H1 (cell line): ENCODE results near the gene PDZD8. TPM values are rescaled to one million over a fixed set of nuclear protein-coding genes. Genes with fewer than 3 reads are reported as not detected.

Experiments
- CTCF ChIA-PET: fragments of 300-600 bp; sonication (Branson Sonifier 250); formaldehyde crosslinking; loops from one replicate; lab custom pipeline; 2021; ENCODE audit not compliant: partially characterized antibody; lab: Charles Lee
- POLR2A ChIA-PET: fragments of 300-600 bp; sonication (Branson Sonifier 250); formaldehyde crosslinking; loops from one replicate; lab custom pipeline; 2021; ENCODE audit warnings: inconsistent platforms; ENCODE audit not compliant: partially characterized antibody; lab: Charles Lee
- DNase-seq, 2 experiments: peaks; one replicate each; pipeline versions ENCODE4 v3.0.0 to v3.0.0-alpha.2; 2010 to 2022; ENCODE audit warnings: low spot score in 2 of 2, low read depth in 1 of 2, mixed read lengths in 1 of 2
- FAIRE-seq: peaks from 2 replicates; lab custom pipeline; 2011; peaks lifted over from hg19 to GRCh38; lab: Jason Lieb, UNC
- H2AFZ ChIP-seq: 2 replicates; pipeline ENCODE4 v1.8.1; 2012; ENCODE audit warnings: low read length, inconsistent platforms
- H2AK5ac ChIP-seq: 2 replicates; pipeline ENCODE4 v1.6.1; 2013; ENCODE audit warnings: low read depth, low read length
- H2BK120ac ChIP-seq: replicated peaks from 2 replicates; pipeline ENCODE3; 2013; ENCODE audit warnings: low read depth, low read length, inconsistent platforms
- H2BK12ac ChIP-seq: 2 replicates; pipeline ENCODE4 v1.6.1; 2013; ENCODE audit warnings: low read depth, low read length
- H2BK15ac ChIP-seq: 2 replicates; pipeline ENCODE4 v1.6.1; 2013; ENCODE audit warnings: low read length
- H2BK20ac ChIP-seq: 2 replicates; pipeline ENCODE4 v1.6.1; 2013; ENCODE audit warnings: low read length
- H2BK5ac ChIP-seq: 2 replicates; pipeline ENCODE4 v1.6.1; 2013; ENCODE audit warnings: low read depth, low read length
- H3K14ac ChIP-seq: 2 replicates; pipeline ENCODE4 v1.6.1; 2013; ENCODE audit warnings: inconsistent platforms; ENCODE audit not compliant: insufficient read length
- H3K18ac ChIP-seq: 2 replicates; pipeline ENCODE4 v1.6.1; 2013; ENCODE audit warnings: low read length; ENCODE audit errors: extremely low read depth
- H3K23ac ChIP-seq: 2 replicates; pipeline ENCODE4 v1.6.1; 2013; ENCODE audit warnings: inconsistent platforms; ENCODE audit not compliant: insufficient read length
- H3K23me2 ChIP-seq: 2 replicates; pipeline ENCODE4 v1.6.1; 2013; ENCODE audit warnings: low read depth, low read length
- H3K27ac ChIP-seq: 2 replicates; pipeline ENCODE4 v1.6.1; 2011; ENCODE audit warnings: low read depth, low read length, inconsistent platforms
- H3K27me3 ChIP-seq, 4 experiments: replicated peaks in 1 of 4; 1 replicate in 1 of 4; 2 replicates in 3 of 4; pipeline versions ENCODE4 v1.6.1 to v1.8.1; 2011 to 2013; ENCODE audit warnings: low read length in 3 of 4, mild to moderate bottlenecking in 3 of 4, inconsistent platforms in 2 of 4, mixed read lengths in 2 of 4, moderate library complexity in 1 of 4; ENCODE audit not compliant: control insufficient read depth in 3 of 4, insufficient read depth in 3 of 4; ENCODE audit errors: extremely low read depth in 1 of 4
- H3K36me3 ChIP-seq, 4 experiments: 2 replicates each; pipeline versions ENCODE4 v1.6.1 to v1.8.1; 2011 to 2013; ENCODE audit warnings: mild to moderate bottlenecking in 4 of 4, low read length in 3 of 4, moderate library complexity in 2 of 4, control low read depth in 1 of 4, inconsistent platforms in 1 of 4; ENCODE audit not compliant: insufficient read depth in 4 of 4, control insufficient read depth in 2 of 4
- H3K4ac ChIP-seq: replicated peaks from 2 replicates; pipeline ENCODE3; 2013; ENCODE audit warnings: low read length, low read depth, mixed read lengths, inconsistent platforms; ENCODE audit not compliant: insufficient read length
- H3K4me1 ChIP-seq, 4 experiments: replicated peaks in 1 of 4; 1 replicate in 1 of 4; 2 replicates in 3 of 4; pipeline versions ENCODE4 v1.6.1 to v1.8.1; 2011 to 2013; ENCODE audit warnings: low read length in 3 of 4, inconsistent platforms in 2 of 4, mixed read lengths in 1 of 4; ENCODE audit not compliant: insufficient read depth in 4 of 4, control insufficient read depth in 3 of 4
- H3K4me2 ChIP-seq, 2 experiments: 2 replicates each; pipeline versions ENCODE4 v1.6.1 to v1.8.1; 2011 to 2013; ENCODE audit warnings: low read depth in 2 of 2, low read length in 2 of 2, control low read depth in 1 of 2, inconsistent platforms in 1 of 2, mild to moderate bottlenecking in 1 of 2; ENCODE audit not compliant: insufficient read depth in 1 of 2
- H3K4me3 ChIP-seq, 4 experiments: fragments of 200-600, 300-600 bp in 1 of 4; sonication (generic), shearing (Covaris generic), sonication (Bioruptor Twin) in 1 of 4; 2 replicates each; pipeline versions ENCODE4 v1.5.1 to v1.8.1; 2011 to 2016; ENCODE audit warnings: low read length in 4 of 4, low read depth in 3 of 4, control low read depth in 2 of 4, inconsistent platforms in 2 of 4, mild to moderate bottlenecking in 2 of 4, mixed read lengths in 1 of 4, moderate library complexity in 1 of 4; ENCODE audit not compliant: insufficient read depth in 2 of 4; ENCODE audit errors: extremely low read depth in 1 of 4
- H3K56ac ChIP-seq: replicated peaks from 2 replicates; pipeline ENCODE3; 2013; ENCODE audit warnings: low read depth, mild to moderate bottlenecking, mixed read lengths, low read length, inconsistent platforms; ENCODE audit not compliant: insufficient read length
- H3K79me1 ChIP-seq: 2 replicates; pipeline ENCODE4 v1.6.1; 2013; ENCODE audit warnings: low read depth, low read length, control low read depth
- H3K79me2 ChIP-seq, 2 experiments: 2 replicates each; pipeline versions ENCODE4 v1.6.1 to v1.8.1; 2012 to 2013; ENCODE audit warnings: low read length in 2 of 2, mild to moderate bottlenecking in 2 of 2, inconsistent platforms in 1 of 2; ENCODE audit not compliant: insufficient read depth in 2 of 2, control insufficient read depth in 1 of 2
- H3K9ac ChIP-seq, 4 experiments: replicated peaks in 1 of 4; 1 replicate in 1 of 4; 2 replicates in 3 of 4; pipeline versions ENCODE4 v1.6.1 to v1.8.1; 2011 to 2013; ENCODE audit warnings: low read depth in 3 of 4, low read length in 3 of 4, control low read depth in 2 of 4, mild to moderate bottlenecking in 2 of 4, moderate library complexity in 2 of 4, inconsistent platforms in 1 of 4; ENCODE audit errors: extremely low read depth in 1 of 4
- H3K9me3 ChIP-seq, 2 experiments: 2 replicates each; pipeline versions ENCODE4 v1.6.1 to v1.8.1; 2012 to 2013; ENCODE audit warnings: mild to moderate bottlenecking in 2 of 2, moderate library complexity in 2 of 2, control low read depth in 1 of 2, inconsistent platforms in 1 of 2, low read depth in 1 of 2, low read length in 1 of 2, mixed read lengths in 1 of 2; ENCODE audit not compliant: insufficient read depth in 2 of 2
- H4K20me1 ChIP-seq, 2 experiments: replicated peaks in 1 of 2; 2 replicates each; pipeline versions ENCODE3 to v1.8.1; 2011 to 2013; ENCODE audit warnings: inconsistent platforms in 2 of 2, low read length in 2 of 2, mild to moderate bottlenecking in 1 of 2; ENCODE audit not compliant: insufficient read depth in 2 of 2, control insufficient read depth in 1 of 2
- H4K5ac ChIP-seq: 2 replicates; pipeline ENCODE4 v1.6.1; 2013; ENCODE audit warnings: low read length, low read depth, mixed read lengths, inconsistent platforms; ENCODE audit not compliant: insufficient read length
- H4K8ac ChIP-seq: 2 replicates; pipeline ENCODE4 v1.8.0; 2013; ENCODE audit warnings: mild to moderate bottlenecking, moderate library complexity, low read length, inconsistent platforms; ENCODE audit not compliant: insufficient read depth; ENCODE audit errors: extremely low read depth
- H4K91ac ChIP-seq: replicated peaks from 2 replicates; pipeline ENCODE3; 2013; ENCODE audit warnings: low read length, mixed read lengths, inconsistent platforms; ENCODE audit not compliant: insufficient read length
- CBX5 ChIP-seq: fragments of 300-800, 300-1000 bp; sonication (generic); IDR thresholded peaks from 2 replicates; pipeline ENCODE4 v1.7.1; 2016; ENCODE audit warnings: antibody characterized with exemption, low read length, low read depth
- CTBP2 ChIP-seq: IDR thresholded peaks from 2 replicates; pipeline ENCODE4 v1.7.0; 2011; ENCODE audit warnings: borderline replicate concordance, mild to moderate bottlenecking, moderate library complexity, mixed read lengths, low read length; ENCODE audit not compliant: insufficient read depth, insufficient read length
- JUN ChIP-seq: IDR thresholded peaks from 2 replicates; pipeline ENCODE4 v1.6.1; 2011; ENCODE audit warnings: low read depth, mild to moderate bottlenecking, improper control_type of control experiment, low read length
- KDM4A ChIP-seq: IDR thresholded peaks from one replicate; pipeline ENCODE4 v1.7.1; 2012; ENCODE audit warnings: low read depth, mild to moderate bottlenecking, moderate library complexity, low read length, inconsistent platforms; ENCODE audit not compliant: severe bottlenecking
- KDM5A ChIP-seq: fragments of 200-600 bp; IDR thresholded peaks from 2 replicates; pipeline ENCODE4 v1.7.1; 2012; ENCODE audit warnings: mild to moderate bottlenecking, low read length, inconsistent platforms, mixed read lengths
- SP4 ChIP-seq: IDR thresholded peaks from 2 replicates; pipeline ENCODE4 v1.6.1; 2012; ENCODE audit warnings: low read length, inconsistent platforms
- TAF7 ChIP-seq: optimal IDR thresholded peaks from 2 replicates; pipeline ENCODE3; 2011; ENCODE audit warnings: low read depth, mild to moderate bottlenecking, inconsistent platforms, low read length, moderate library complexity, borderline replicate concordance
- TCF12 ChIP-seq: IDR thresholded peaks from 2 replicates; pipeline ENCODE4 v1.6.1; 2011; ENCODE audit warnings: low read depth, mild to moderate bottlenecking, low read length
- WGBS, 2 experiments: shearing (Covaris generic) in 1 of 2; methylation state at CpG; one replicate each; pipeline versions ENCODE4 v1.1.6 to v1.1.7; 2013 to 2015; ENCODE audit warnings: low lambda C conversion rate in 2 of 2, mixed read lengths in 2 of 2, inconsistent platforms in 1 of 2, low coverage in 1 of 2, missing lambda C conversion rate in 1 of 2; ENCODE audit not compliant: insufficient replicate concordance in 2 of 2, insufficient coverage in 1 of 2, insufficient read length in 1 of 2; ENCODE audit errors: extremely low coverage in 1 of 2, missing lambda C conversion rate in 1 of 2; 5-methylcytosine and 5-hydroxymethylcytosine counted together
- polyA plus RNA-seq, 7 experiments: library from polyadenylated mRNA; depleted of rRNA in 3 of 7; stranded (reverse) in 5 of 7; unstranded in 2 of 7; fragments of >200 nt in 5 of 7; fragments of 200-250 nt in 2 of 7; gene quantifications; 1 replicate in 5 of 7; 2 replicates in 1 of 7; 4 replicates in 1 of 7; pipeline versions ENCODE4 v1.2.1 to v1.2.3, GENCODE V29; 2011 to 2013; ENCODE audit warnings: missing spikeins in 2 of 7, mixed read lengths in 2 of 7
- total RNA-seq: library from RNA; stranded (reverse); fragmentation: NEBNext Ultra II Directional; extraction: Animal tissue kit (Norgen Biotek cat#: 25700); gene quantifications from 2 replicates; pipeline ENCODE4 v1.2.1, GENCODE V29; 2021

Gene PDZD8
- total and polyA plus RNA-seq, 2 of the 8 experiments (the other 6 are each of a cell fraction or from before 2014, with no cell fraction given): 10.9 to 50.1 TPM

DNA sequence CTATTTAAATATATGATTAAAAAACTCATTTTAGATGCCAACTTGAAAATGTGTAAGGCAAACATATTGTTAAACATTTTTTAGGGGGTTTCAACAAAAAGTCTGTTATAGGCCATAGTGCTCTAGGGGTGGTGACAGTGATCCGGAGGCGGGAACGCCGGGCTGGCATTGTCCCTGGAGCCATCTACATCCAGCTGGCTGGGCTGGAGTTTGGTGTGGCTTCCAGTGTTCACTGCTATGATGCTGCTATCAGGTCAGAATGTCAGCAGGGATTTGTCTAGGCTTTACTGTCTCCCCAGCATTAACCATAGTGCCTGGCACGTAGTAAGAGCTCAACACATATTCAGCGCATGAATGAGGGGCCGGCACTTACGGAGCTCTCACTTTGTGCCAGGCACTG, 136.2 kb downstream of the PDZD8 start:
- Histone ChIP-seq H4K20me1 (no peaks in the 10 kb centered on the region), H2BK20ac (no peak overlapping the region), H3K9me3 (no peaks in the 10 kb centered on the region), H3K36me3 (no peaks in the 10 kb centered on the region), H2BK120ac (no peak overlapping the region), H3K56ac (no peak overlapping the region), H2BK5ac (no peak overlapping the region), H3K4me3 (no peak overlapping the region), H2BK12ac (no peak overlapping the region), H3K18ac (no peak overlapping the region), H3K4me1 (peaks cover 0 to 6% (median 3%) of the 10 kb centered on the region in 4 experiments; a peak in 5 of 7 replicates), H3K79me1 (no peaks in the 10 kb centered on the region), H3K4me2 (no peak overlapping the region), H3K4ac (no peak overlapping the region), H4K91ac (no peak overlapping the region), H3K14ac (no peak overlapping the region), H3K9ac (no peak overlapping the region), H3K23ac (no peak overlapping the region), H2AK5ac (no peak overlapping the region), H3K27me3 (peaks cover 2 to 24% (median 14%) of the 10 kb centered on the region in 4 experiments), H3K27ac (no peak overlapping the region), H3K23me2 (peaks cover 11% of the 10 kb centered on the region; the same call in 1 of the 2 replicates), H3K79me2 (no peaks in the 10 kb centered on the region), H4K5ac (no peak overlapping the region), H2BK15ac (0 out of 2 replicates have a peak overlapping the region, but pooled peaks have one; percentile 61), H4K8ac (no peak overlapping the region), H2AFZ (no peak overlapping the region)
- TF ChIP-seq SP4 (no peak), KDM4A (no peak), CBX5 (no peak), KDM5A (no peak), CTBP2 (no peak), TCF12 (no peak), TAF7 (no peak), JUN (no peak)
- DNase-seq (no peak), FAIRE-seq (no peak)
- 90% methylated on average over 8 of the region's 8 CpGs; no CpG with 5 or more reads in 1 of the 2 experiments for WGBS, 2 experiments
- ChIA-PET CTCF (interaction anchor here (1.0 to 3.0 kb wide), 5 partner anchors 12 to 204 kb away, joined by 4 to 14 read pairs (median 9); no protein-coding TSS in a partner anchor), POLR2A (no interaction called here)
